ENCODE measurements around the gene NEXMIF.
"Not testable (repeated sequence)": the region's sequence is repeated elsewhere in the genome, so short reads cannot be mapped to it uniquely, and the experiment has no call there.

The NEXMIF gene

DNA sequence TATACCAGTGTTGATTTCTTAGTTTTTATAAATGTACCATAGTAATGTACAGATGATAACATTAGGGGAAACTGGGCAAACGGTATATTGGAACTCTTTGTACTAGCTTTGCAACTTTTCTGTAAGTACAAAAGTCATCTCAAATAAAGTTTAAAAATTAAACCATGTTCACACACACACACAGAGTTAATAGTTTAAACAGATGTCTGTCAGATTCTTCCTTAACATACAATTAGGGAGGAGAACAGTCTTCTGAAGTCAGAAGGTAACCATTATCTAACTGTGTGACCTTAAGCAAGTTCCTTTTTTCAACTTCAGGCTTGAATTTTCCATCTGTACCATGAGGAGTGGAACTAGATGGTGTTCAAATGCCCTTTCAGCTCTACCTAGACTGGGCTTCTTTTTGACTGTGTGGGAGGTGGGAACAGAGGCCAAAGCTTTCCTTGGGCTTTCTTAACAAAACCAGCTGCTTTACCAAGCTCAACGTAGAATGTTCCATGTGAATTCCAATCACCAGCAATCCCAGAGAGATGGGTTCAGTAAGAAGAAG, 127.8 kb downstream of the NEXMIF start:
- no peak for DNase-seq (ENCODE audit: low read depth in 3 of 3)

DNA sequence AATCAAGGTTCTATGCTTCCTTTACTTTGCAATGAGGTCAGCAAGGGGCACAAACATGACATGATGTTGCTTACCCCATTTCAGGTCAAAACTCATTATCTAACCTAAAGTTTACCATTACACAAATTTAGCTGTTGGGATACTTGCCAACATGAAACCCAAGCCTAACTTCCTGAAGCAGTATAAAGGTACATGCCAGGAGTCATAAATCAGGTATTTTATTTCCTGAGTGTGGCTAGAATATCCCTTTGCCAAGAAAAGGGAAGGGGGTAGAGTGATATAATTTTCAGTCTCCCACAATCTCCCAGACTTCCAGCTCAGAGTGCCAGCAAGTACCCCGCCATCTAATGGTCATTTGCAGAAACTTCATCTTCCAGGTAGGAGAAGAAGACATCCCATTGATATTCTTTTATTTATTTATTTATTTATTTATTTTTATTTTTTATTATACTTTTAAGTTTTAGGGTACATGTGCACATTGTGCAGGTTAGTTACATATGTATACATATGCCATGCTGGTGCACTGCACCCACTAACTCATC, 136.6 kb downstream of the NEXMIF start:
- DNase-seq (ENCODE audit: low read depth in 3 of 3) = no peak

DNA sequence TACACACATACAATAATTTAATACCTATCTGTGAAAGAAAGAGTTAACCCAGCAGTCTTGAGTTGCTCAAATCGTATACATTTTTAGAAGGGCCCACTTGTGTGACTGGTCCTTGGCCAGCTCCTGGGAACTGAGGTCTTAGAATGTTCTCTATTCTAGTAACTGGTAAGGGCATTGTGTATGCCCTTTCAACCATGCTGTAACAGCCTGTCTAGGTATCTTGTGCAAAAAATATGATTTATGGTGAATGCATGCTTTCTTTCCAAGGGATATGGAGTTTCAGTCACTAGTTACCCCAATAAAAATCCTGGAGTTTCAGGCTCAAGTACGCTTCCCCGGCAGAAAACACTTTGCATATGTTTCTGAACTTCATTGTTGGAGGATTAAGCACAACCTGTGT, 140.6 kb downstream of the NEXMIF start:
- DNase-seq (ENCODE audit: low read depth in 3 of 3) = no peak

DNA sequence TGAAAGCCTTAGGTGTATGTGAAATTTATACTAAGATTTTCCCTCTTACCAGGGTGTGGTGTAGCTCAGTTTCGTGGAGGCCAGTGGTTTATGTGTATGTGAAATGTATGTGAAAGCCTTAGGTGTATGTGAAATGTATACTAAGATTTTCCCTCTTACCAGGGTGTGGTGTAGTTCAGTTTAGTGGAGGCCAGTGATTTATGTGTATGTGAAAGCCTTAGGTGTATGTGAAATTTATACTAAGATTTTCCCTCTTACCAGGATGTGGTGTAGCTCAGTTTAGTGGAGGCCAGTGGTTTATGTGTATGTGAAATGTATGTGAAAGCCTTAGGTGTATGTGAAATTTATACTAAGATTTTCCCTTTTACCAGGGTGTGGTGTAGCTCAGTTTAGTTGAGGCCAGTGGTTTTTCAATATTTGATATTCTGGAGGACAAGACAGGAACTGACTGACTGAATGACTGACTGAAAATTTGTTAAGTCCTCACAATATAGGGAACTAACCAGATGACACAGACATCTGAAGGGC, 143.7 kb downstream of the NEXMIF start:
- no peak for DNase-seq (ENCODE audit: low read depth in 3 of 3)

DNA sequence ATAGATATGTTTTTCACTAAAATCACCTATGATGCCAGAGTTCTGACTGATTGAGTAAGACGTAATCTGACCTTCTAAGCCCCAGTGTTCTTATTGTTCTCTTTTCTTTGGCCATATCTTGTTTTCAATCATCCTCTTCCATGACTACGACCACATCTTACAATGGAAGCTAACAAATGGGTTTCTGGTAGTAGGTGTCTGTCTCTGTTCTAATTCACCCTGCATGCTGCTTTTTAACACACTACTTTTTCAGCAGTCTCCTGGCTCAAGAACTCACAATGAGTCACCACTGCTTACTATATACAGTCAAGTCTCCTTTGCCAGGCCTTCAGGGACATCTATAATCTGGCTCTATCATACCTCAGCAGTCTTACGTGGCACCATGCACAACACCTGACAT, 146.1 kb downstream of the NEXMIF start:
- no peak for DNase-seq (ENCODE audit: low read depth in 3 of 3)

DNA sequence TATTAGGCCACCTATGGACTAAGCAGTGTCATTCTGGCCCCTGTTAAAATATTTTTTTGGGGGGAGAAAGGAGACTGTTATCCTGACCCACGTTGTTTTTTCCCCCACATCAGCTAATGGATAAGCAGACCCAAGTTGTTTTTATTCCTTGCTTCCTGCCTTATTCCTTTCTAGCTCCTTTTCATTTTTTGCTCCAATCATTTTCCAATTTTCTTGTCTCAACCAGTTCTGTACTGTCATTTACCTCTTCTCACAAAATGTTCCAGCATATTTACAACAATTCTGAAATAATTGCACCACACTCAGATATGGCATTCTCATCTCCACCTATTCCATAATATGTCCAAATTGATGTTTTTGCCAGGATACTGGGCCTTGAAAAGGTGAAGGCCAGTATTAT, 150.3 kb downstream of the NEXMIF start:
- no peak for DNase-seq (ENCODE audit: low read depth in 3 of 3)

DNA sequence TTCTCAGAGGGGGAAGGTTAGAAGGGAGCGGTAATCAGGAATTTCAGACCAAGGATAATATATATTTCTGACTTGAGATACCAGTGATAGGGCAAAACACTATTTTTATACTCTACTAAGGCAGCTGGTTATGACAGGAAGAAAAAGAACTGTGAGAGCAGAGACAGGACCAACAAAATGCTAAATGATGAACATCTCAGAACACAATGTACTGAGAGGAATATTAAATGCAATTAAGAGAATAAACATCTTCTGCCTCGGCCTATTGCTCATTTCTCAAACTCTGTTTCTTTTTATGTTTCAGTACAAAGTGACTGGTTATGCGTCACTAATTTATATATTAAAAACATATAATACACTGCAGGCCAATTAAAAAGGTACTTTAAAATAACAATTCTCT, 188.8 kb downstream of the NEXMIF start:
- DNase-seq (ENCODE audit: low read depth in 3 of 3) = no peak

- DNase-seq (ENCODE audit: low read depth in 3 of 3) = no peak
Observed at GRCh38 chrX:74705269-74705668, 220.0 kb downstream of the NEXMIF start.

GRCh38 chrX:74701343-74701742, 223.9 kb downstream of the NEXMIF start:
- DNase-seq (ENCODE audit: low read depth in 3 of 3) = not testable (repeated sequence)

GRCh38 chrX:74684466-74684865, 240.8 kb downstream of the NEXMIF start:
- DNase-seq (ENCODE audit: low read depth in 3 of 3) = no peak

Measured in stimulated activated CD4-positive, alpha-beta T cell treated with anti-CD3 and anti-CD28 coated beads, TNF-alpha, amount 100 ng/mL, for 48 hours (primary cell).